SK-N-SH (cell line): ENCODE results near the gene CASKIN2. TPM values are rescaled to one million over a fixed set of nuclear protein-coding genes. Genes with fewer than 3 reads are reported as not detected.

ENCODE experiments used
- CTCF ChIA-PET: fragments of 300-600, 350-600 bp; formaldehyde crosslinking; extraction: SDS; loops from one replicate; lab custom pipeline; 2021; lab: Yijun Ruan, JAX
- POLR2A ChIA-PET: fragments of 350-600 bp; sonication (Branson Sonifier 250); formaldehyde crosslinking; extraction: SDS; loops from one replicate; lab custom pipeline; 2020; ENCODE audit warnings: antibody characterized with exemption, inconsistent platforms; lab: Yijun Ruan, JAX
- DNase-seq: peaks from one replicate; pipeline ENCODE4 v3.0.0; 2012
- H2AFZ ChIP-seq: fragments of 200-600 bp; sonication (generic); 2 replicates; pipeline ENCODE4 v1.8.1; 2016; ENCODE audit warnings: antibody characterized with exemption, mild to moderate bottlenecking, low read depth
- H3F3A ChIP-seq: fragments of 200-600 bp; sonication (generic); replicated peaks from 2 replicates; pipeline ENCODE3; 2016; ENCODE audit warnings: antibody characterized with exemption, mild to moderate bottlenecking; ENCODE audit not compliant: insufficient read depth
- H3K27ac ChIP-seq, 2 experiments: fragments of 200-500 bp in 1 of 2; fragments of 200-600 bp in 1 of 2; sonication (Bioruptor generic) in 1 of 2; sonication (generic), shearing (Covaris generic) in 1 of 2; 2 replicates each; pipeline versions ENCODE4 v1.5.1 to v1.6.1; 2014 to 2016; ENCODE audit warnings: low read depth in 2 of 2, inconsistent platforms in 1 of 2, low read length in 1 of 2, mild to moderate bottlenecking in 1 of 2, mixed read lengths in 1 of 2
- H3K27me3 ChIP-seq: fragments of 200-600 bp; sonication (generic), shearing (Covaris generic); 2 replicates; pipeline ENCODE4 v1.6.1; 2016; ENCODE audit warnings: mixed run types; ENCODE audit not compliant: insufficient read depth
- H3K36me3 ChIP-seq, 2 experiments: fragments of 200-500 bp in 1 of 2; fragments of 200-600 bp in 1 of 2; sonication (Bioruptor generic) in 1 of 2; sonication (generic) in 1 of 2; replicated peaks in 1 of 2; 2 replicates each; pipeline versions ENCODE3 to v1.5.1; 2014 to 2016; ENCODE audit warnings: low read length in 1 of 2, mild to moderate bottlenecking in 1 of 2; ENCODE audit not compliant: insufficient read depth in 2 of 2, control insufficient read depth in 1 of 2
- H3K4me1 ChIP-seq, 2 experiments: fragments of 200-500 bp in 1 of 2; fragments of 200-600 bp in 1 of 2; sonication (Bioruptor generic) in 1 of 2; sonication (generic), shearing (Covaris generic) in 1 of 2; 2 replicates each; pipeline versions ENCODE4 v1.5.1 to v1.6.1; 2014 to 2016; ENCODE audit warnings: low read depth in 1 of 2, low read length in 1 of 2, mixed run types in 1 of 2; ENCODE audit not compliant: insufficient read depth in 2 of 2, control insufficient read depth in 1 of 2
- H3K4me2 ChIP-seq: fragments of 200-600 bp; sonication (generic), shearing (Covaris generic); 2 replicates; pipeline ENCODE4 v1.6.1; 2017; ENCODE audit warnings: mixed run types
- H3K4me3 ChIP-seq, 2 experiments: fragments of 200-500 bp in 1 of 2; fragments of 200-600 bp in 1 of 2; sonication (Bioruptor generic) in 1 of 2; sonication (generic), shearing (Covaris generic) in 1 of 2; 2 replicates each; pipeline versions ENCODE4 v1.5.1 to v1.8.1; 2014 to 2016; ENCODE audit warnings: low read depth in 2 of 2, inconsistent platforms in 1 of 2, low read length in 1 of 2, mild to moderate bottlenecking in 1 of 2, mixed read lengths in 1 of 2, moderate library complexity in 1 of 2
- H3K79me2 ChIP-seq: fragments of 200-600 bp; sonication (generic); 2 replicates; pipeline ENCODE4 v1.8.1; 2017; ENCODE audit warnings: mild to moderate bottlenecking; ENCODE audit not compliant: insufficient read depth
- H3K9ac ChIP-seq: fragments of 200-600 bp; sonication (generic); 2 replicates; pipeline ENCODE4 v1.6.1; 2017; ENCODE audit warnings: mixed run types
- H3K9me2 ChIP-seq: fragments of 200-600 bp; sonication (generic); 2 replicates; pipeline ENCODE4 v1.6.1; 2017; ENCODE audit warnings: mixed run types
- H3K9me3 ChIP-seq: fragments of 200-600 bp; sonication (generic); 2 replicates; pipeline ENCODE4 v1.6.1; 2017; ENCODE audit warnings: mixed run types, mild to moderate bottlenecking, moderate library complexity
- H4K20me1 ChIP-seq: fragments of 200-600 bp; sonication (generic); 2 replicates; pipeline ENCODE4 v1.6.1; 2017; ENCODE audit warnings: mild to moderate bottlenecking, mixed run types; ENCODE audit not compliant: insufficient read depth
- CTCF ChIP-seq: fragments of 200-600 bp; sonication (generic); IDR thresholded peaks from 2 replicates; pipeline ENCODE4 v1.6.1; 2017; ENCODE audit warnings: antibody characterized with exemption, mild to moderate bottlenecking, moderate library complexity
- GABPA ChIP-seq: IDR thresholded peaks from 2 replicates; pipeline ENCODE4 v1.4.0; 2012; ENCODE audit warnings: low read depth, mild to moderate bottlenecking
- JUND ChIP-seq: IDR thresholded peaks from 2 replicates; pipeline ENCODE4 v1.4.0; 2012
- MXI1 ChIP-seq: IDR thresholded peaks from 2 replicates; pipeline ENCODE4 v1.6.1; 2012; ENCODE audit warnings: mild to moderate bottlenecking, low read depth, low read length, improper control_type of control experiment
- NFIC ChIP-seq: IDR thresholded peaks from 2 replicates; pipeline ENCODE4 v1.4.0; 2012; ENCODE audit warnings: borderline replicate concordance
- PBX3 ChIP-seq: IDR thresholded peaks from 2 replicates; pipeline ENCODE4; 2012
- RAD21 ChIP-seq: IDR thresholded peaks from 2 replicates; pipeline ENCODE4 v1.6.1; 2012; ENCODE audit warnings: mild to moderate bottlenecking, low read length
- RFX5 ChIP-seq: IDR thresholded peaks from 2 replicates; pipeline ENCODE4 v1.6.1; 2012; ENCODE audit warnings: mild to moderate bottlenecking, improper control_type of control experiment, low read length
- TCF12 ChIP-seq: IDR thresholded peaks from 2 replicates; pipeline ENCODE4 v1.4.0; 2012
- USF2 ChIP-seq: fragments of 150-350 bp; IDR thresholded peaks from 2 replicates; pipeline ENCODE4 v1.6.1; 2017; ENCODE audit warnings: antibody characterized with exemption, low read length, low read depth, borderline replicate concordance
- YY1 ChIP-seq: IDR thresholded peaks from 2 replicates; pipeline ENCODE4 v1.4.0; 2012; ENCODE audit warnings: low read depth, mild to moderate bottlenecking
- ZBTB33 ChIP-seq: IDR thresholded peaks from 2 replicates; pipeline ENCODE4 v1.4.0; 2012; ENCODE audit warnings: low read depth, borderline replicate concordance
- WGBS: methylation state at CpG from one replicate; pipeline ENCODE4 v1.1.6; 2017; ENCODE audit warnings: low lambda C conversion rate; 5-methylcytosine and 5-hydroxymethylcytosine counted together
- polyA plus RNA-seq, 3 experiments: library from polyadenylated mRNA; depleted of rRNA; stranded (reverse); fragments of >200 nt; gene quantifications; 2 replicates each; pipeline ENCODE4 v1.2.3, GENCODE V29; 2012

Gene CASKIN2
- polyA plus RNA-seq, 1 of the 3 experiments (the other 2 are of a cell fraction): 6.5 TPM

- no peak overlapping the region for H3K4me3 ChIP-seq
- no peaks in the 10 kb centered on the region for H3K79me2 ChIP-seq
- H3K9ac ChIP-seq: no peak overlapping the region
- TF ChIP-seq RFX5 (no peak), TCF12 (no peak), NFIC (no peak), MXI1 (no peak), ZBTB33 (no peak), RAD21 (no peak), USF2 (no peak), CTCF (no peak), YY1 (no peak), PBX3 (no peak), JUND (no peak), GABPA (no peak)
- no peak for DNase-seq
- H3K4me1 ChIP-seq: no peaks in the 10 kb centered on the region; a peak in 1 of 4 replicates
- no peak overlapping the region for H2AFZ ChIP-seq
- H3K9me3 ChIP-seq: no peaks in the 10 kb centered on the region
- H3F3A ChIP-seq: no peaks in the 10 kb centered on the region
- H3K36me3 ChIP-seq: no peaks in the 10 kb centered on the region
- ChIA-PET POLR2A (no interaction called here), CTCF (interaction anchor here (0.9 to 3.2 kb wide), 4 partner anchors 7 to 51 kb away, joined by 3 to 11 read pairs (median 6); partner anchors contain the start of gene TSEN54)
- no peaks in the 10 kb centered on the region for H3K27me3 ChIP-seq
- H4K20me1 ChIP-seq: no peaks in the 10 kb centered on the region
- no peak overlapping the region for H3K4me2 ChIP-seq
- WGBS: 94% methylated on average over 4 of the region's 4 CpGs
- no peaks in the 10 kb centered on the region for H3K9me2 ChIP-seq
- H3K27ac ChIP-seq: no peak overlapping the region
These were observed 34.8 kb upstream of the CASKIN2 start for GRCh38 chr17:75550139-75550465.
